ENCODE measurements around the gene IQCK.

GRCh38 chr16:19861811-19862327, 143.8 kb downstream of the IQCK start:
- no peak for TF ChIP-seq CTCF (IDR thresholded peaks at IDR 0.05)
- TF ChIP-seq POLR2A (IDR thresholded peaks at IDR 0.05): no peak
